Hematopoietic multipotent progenitor cell treated with erythropoietin and hydrocortisone succinate and interleukin-3 and kit ligand, for 17 days (in vitro differentiated cells): ENCODE measurements around the gene ARMC9.

Source experiments
- DNase-seq: peaks from one replicate; pipeline ENCODE4 v3.0.0-alpha.2; 2015; ENCODE audit warnings: low spot score

Gene ARMC9

GRCh38 chr2:231385429-231385828 is 187.0 kb downstream of the ARMC9 start:
- no peak for DNase-seq

GRCh38 chr2:231386446-231386845 is 188.0 kb downstream of the ARMC9 start:
- no peak for DNase-seq

- no peak for DNase-seq
These were observed 189.7 kb downstream of the ARMC9 start for GRCh38 chr2:231387904-231388724.

DNA sequence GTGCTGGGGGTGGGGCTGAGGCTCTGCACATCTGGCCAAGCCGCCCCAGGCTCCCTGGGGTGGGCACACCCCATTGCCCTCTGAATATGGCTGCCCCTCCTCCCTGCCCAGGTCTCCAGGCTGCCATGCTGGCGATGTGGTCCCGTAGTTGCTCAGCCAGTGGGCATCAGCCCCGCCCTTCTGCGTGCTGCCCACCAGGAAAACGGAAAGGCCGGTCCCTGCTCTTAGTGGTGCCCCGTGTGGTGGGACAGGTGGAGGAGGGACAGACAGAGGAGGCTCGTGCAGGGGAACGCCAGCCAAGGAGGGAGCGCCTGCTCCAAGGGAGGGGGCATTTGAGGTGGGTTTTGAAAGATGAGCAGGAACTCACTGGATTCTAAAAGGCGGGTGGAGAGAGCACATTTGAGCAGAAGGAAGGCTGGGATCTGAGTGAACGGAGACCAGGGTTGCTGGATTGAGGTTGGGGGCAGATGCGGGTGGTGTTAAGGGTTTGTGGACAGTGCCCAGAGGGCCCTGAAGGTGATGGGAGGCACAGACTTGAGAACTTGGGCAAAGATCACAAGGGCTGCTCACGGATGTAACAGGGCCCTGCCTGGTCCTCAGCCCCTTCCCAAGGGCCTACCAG is 190.4 kb downstream of the ARMC9 start:
- DNase-seq, result no peak

DNA sequence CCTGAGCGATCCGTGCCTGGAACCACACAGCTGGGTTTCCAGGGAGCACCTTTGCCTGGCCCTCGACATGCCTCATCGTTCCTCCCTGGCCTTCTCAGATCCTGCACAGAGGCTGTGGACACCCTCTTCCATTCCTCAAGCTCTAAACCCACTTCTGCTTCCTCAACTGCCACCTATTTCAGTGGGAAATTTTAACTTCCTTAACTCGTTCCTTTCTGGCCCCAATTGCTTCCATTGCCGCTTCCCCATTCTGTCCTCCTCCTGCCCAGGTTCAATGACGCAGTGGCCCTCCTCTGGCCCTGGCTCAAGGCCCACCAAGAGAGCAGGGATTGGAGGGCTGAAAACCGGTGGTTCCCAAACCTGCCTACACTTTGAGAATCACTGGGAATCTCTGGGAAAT is 192.2 kb downstream of the ARMC9 start:
- no peak for DNase-seq

DNA sequence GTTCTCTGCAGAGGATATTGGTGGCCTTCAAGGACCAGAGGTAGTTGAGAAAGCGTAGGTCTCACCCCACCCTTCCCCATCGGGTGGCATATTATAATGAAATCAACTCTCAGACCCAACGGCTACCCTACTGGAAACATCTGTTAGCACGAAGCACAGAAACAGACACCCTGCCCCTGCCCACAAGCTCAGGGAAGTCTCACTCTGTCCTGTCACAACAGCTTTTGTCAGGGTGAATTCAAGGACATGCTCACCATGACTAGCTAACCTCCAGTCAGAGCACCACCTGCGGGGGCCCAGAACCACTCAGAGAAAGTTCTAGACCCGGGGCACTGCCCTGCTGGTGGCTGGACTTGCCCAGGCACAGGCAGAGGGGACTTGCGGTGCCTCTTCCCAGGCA is 193.6 kb downstream of the ARMC9 start:
- no peak for DNase-seq

- no peak for DNase-seq
These were observed 194.2 kb downstream of the ARMC9 start for GRCh38 chr2:231392431-231393148.

GRCh38 chr2:231393149-231394131 is 195.0 kb downstream of the ARMC9 start:
- no peak for DNase-seq

DNA sequence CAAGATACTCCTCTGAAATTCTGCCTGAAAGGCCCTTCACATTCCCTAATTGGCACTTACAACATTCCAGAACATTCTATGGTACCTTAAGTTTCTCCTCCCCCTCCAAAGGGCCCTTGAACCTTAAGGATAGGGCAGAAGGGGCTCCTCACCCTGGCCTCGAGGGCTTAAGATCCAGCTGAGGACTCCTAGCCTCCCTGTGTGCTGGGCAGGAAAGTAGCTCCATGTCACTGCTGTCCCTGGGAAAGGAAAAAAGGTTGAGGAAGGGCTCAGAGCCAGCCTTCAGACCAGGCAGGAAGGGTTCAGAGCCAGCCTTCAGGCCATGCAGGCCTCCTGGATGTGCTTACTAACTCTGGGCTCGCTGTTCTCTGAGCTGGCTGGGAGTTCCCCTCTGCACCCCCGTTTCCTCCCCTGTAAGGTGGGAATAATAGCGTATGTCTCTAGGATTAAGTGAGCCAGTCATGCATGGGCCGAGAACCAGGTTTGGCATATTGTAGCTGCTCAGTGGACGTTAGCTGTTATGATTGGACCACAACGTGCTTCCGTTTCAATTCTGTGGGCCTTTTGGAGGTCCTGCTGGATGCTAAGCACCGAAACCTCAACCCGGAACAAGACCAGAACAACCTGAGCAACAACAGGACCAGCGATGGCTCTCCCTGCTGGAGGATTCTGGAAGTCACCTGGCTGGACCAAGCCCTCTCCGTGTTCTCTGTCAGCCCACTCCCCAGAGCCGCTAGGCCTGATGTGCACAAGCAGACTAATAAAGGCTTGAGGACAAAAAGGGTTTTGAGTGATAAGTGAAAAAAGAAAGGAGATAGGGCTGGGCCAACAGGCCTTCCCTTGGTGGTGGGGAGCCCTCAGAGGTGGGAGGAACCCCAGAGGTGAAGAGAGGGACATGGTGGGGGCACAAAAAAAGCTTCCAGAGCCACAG is 196.0 kb downstream of the ARMC9 start:
- no peak for DNase-seq

GRCh38 chr2:231395188-231396057 is 197.0 kb downstream of the ARMC9 start, which contains the start of gene B3GNT7:
TSS of gene B3GNT7 (plus strand) at chr2:231395710. CDS start at chr2:231395804, 94 bp downstream.
- DNase-seq, result no peak

- no peak for DNase-seq
These were observed 197.8 kb downstream of the ARMC9 start for GRCh38 chr2:231396058-231396821.

DNA sequence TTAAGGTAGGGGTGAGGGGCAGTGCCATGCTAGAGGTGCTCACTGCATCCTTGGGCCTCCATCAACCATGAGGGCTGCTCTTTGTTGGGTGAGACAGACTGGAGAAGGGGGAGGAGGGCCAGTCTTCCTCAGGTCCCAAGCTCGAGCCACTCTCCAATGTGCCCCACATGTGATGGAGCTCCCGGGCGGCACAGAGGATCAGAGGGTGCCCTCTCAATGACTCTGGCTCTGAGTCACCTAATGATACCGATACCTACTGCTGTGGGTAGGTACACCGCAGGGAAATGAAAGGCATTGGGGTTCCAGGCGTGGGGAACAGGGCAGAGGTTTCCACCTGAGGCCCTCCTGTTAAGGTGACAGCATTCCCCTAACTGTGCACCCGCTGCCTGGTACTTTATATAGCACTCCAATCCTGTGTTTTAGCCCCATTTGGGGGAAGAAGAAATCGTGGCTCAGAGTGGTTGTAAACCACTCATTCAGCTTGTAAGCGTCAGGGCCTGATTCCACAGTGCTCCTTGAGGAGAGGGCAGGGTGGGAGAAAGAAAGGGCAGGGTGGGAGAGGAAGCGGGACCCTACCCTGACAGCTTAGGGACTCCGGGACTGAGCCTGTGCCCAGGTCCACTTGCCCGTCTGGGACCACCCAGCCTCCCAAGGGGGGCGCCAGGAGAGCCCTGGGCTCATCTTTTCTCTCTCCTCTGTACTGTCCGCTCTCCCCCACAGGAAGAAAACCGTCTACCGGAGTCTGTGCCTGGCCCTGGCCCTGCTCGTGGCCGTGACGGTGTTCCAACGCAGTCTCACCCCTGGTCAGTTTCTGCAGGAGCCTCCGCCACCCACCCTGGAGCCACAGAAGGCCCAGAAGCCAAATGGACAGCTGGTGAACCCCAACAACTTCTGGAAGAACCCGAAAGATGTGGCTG is 198.8 kb downstream of the ARMC9 start:
- DNase-seq, result no peak

- no peak for DNase-seq
These were observed 199.5 kb downstream of the ARMC9 start for GRCh38 chr2:231397928-231398294.

DNA sequence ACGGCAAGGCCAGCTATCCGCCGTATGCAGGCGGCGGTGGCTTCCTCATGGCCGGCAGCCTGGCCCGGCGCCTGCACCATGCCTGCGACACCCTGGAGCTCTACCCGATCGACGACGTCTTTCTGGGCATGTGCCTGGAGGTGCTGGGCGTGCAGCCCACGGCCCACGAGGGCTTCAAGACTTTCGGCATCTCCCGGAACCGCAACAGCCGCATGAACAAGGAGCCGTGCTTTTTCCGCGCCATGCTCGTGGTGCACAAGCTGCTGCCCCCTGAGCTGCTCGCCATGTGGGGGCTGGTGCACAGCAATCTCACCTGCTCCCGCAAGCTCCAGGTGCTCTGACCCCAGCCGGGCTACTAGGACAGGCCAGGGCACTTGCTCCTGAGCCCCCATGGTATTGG is 200.2 kb downstream of the ARMC9 start:
- no peak for DNase-seq

GRCh38 chr2:231399046-231399852 is 200.8 kb downstream of the ARMC9 start:
- no peak for DNase-seq

DNA sequence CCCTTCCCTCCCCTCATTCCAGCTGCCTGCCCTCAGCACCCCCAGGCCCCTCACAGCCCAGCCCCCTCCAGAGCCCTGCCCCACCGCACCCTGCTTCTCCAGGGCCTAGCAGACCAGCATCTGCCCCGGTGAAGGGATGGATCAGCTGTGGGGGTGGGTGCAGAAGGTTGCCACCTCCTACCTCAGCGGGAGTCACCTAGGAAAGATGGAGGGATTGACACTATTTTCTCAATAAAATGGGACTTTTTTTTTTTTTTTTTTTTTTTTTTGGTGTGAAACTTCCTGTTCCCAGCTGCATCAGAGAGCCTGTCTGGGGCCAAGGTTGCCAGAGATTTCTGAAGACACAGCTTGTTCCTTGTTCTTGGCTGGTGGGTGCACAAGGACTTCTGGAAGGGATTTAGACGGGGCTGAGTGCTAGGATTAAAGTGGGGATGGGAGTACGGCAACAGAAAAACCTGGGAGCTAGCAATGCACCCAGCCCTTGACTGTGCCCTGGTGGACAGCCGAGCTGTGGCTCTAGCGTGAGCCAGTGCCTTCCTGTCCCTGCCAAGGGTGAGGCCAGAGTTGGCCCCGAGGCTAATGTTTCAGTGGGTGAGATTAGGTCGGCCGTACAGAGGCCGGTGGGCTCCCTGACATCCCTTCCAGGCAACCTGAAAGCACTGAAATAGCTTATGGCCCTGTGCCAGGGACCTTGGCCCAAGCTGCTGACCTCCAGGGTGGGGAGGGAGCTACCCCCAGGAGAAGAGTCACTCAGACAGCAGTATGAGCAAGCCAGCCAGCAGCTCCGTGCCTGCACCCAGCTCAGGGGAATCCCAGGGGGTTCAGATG is 201.6 kb downstream of the ARMC9 start:
- DNase-seq, result peak; percentile 16
